Measurements from ENCODE around the gene CCNYL1. TPM values are rescaled to one million over a fixed set of nuclear protein-coding genes. Genes with fewer than 3 reads are reported as not detected.
"Not testable (repeated sequence)": the region's sequence is repeated elsewhere in the genome, so short reads cannot be mapped to it uniquely, and the experiment has no call there.

Gene CCNYL1
- total RNA-seq, 1 experiment from 2014 or later, result 40.7 TPM

DNA sequence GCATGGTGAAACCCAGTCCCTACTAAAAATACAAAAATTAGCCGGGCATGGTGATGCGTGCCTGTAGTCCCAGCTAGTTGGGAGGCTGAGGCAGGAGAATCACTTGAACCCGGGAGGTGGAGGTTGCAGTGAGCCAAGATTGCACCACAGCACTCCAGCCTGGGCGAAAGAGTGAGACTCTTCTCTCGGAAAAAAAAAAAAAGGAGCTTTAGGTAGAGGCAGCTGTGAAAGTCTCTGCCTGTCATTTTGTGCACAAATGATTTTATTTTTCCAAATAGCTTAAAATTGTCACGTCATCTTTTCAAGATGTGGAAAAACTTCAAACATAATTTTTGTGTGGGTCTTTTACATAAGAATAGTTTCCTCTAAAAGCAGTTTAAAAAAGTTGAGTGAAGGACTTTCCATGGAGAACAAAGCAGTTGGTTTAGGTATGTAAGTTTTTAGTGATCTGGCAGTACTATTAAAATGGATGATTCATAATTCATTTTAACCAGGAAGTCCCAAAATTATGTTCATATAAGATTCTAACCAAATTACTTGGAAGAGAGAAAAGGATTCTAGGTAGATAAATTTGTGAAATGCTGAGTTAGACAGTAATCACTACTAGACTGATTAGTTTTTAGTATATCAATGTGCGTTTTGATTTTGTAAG, 11.5 kb downstream of the CCNYL1 start:
- peaks cover 34% of the 10 kb centered on the region for H3K4me1 ChIP-seq
- CTCF ChIA-PET, result no interaction called here
- no peak overlapping the region for H3K4me3 Mint-ChIP-seq (ENCODE audit: unreplicated experiment)
- no peaks in the 10 kb centered on the region for H3K27me3 Mint-ChIP-seq (ENCODE audit: insufficient read depth, unreplicated experiment)
- H3K4me1 Mint-ChIP-seq (ENCODE audit: low read depth, unreplicated experiment), result peaks cover 28% of the 10 kb centered on the region
- no peak for DNase-seq
- TF ChIP-seq CTCF (IDR thresholded peaks at IDR 0.05; ENCODE audit: insufficient read depth in 1 of 2, low read depth in 1 of 2, low read length in 1 of 2, severe bottlenecking in 1 of 2, unreplicated experiment in 1 of 2), result no peak
- POLR2A ChIA-PET, result interaction anchor here (1.1 kb wide), 1 partner anchor 11 kb away, joined by 7 read pairs; the partner anchor contains the start of gene CCNYL1
- H3K27me3 ChIP-seq (replicated peaks; ENCODE audit: control insufficient read depth, insufficient read depth, low read length), result no peaks in the 10 kb centered on the region
- H3K27ac Mint-ChIP-seq (ENCODE audit: unreplicated experiment), result no peak overlapping the region
- H3K9me3 ChIP-seq, result no peaks in the 10 kb centered on the region
- no peaks in the 10 kb centered on the region for H3K9me3 Mint-ChIP-seq (ENCODE audit: unreplicated experiment)
- no TSS peak for BruUV-seq (replicated peaks)
- intact Hi-C loops (cut with micrococcal nuclease; ENCODE audit: unreplicated experiment), result no loop called here
- no peak overlapping the region for H3K4me3 ChIP-seq (ENCODE audit: low read depth, low read length)
- H3K36me3 Mint-ChIP-seq (ENCODE audit: insufficient read depth, unreplicated experiment), result peaks cover 15% of the 10 kb centered on the region
- no peaks in the 10 kb centered on the region for H3K36me3 ChIP-seq (ENCODE audit: control insufficient read depth, insufficient read depth, low read length)

GRCh38 chr2:207723425-207723787, 12.0 kb downstream of the CCNYL1 start:
- Mint-ChIP-seq H3K36me3 (ENCODE audit: insufficient read depth, unreplicated experiment) (peaks cover 14% of the 10 kb centered on the region), H3K4me1 (ENCODE audit: low read depth, unreplicated experiment) (peaks cover 28% of the 10 kb centered on the region)
- H3K4me3 ChIP-seq (ENCODE audit: low read depth, low read length); intact Hi-C loops (cut with micrococcal nuclease; ENCODE audit: unreplicated experiment); BruUV-seq (replicated peaks); H3K36me3 ChIP-seq (ENCODE audit: control insufficient read depth, insufficient read depth, low read length); H3K9me3 Mint-ChIP-seq (ENCODE audit: unreplicated experiment); DNase-seq; H3K9me3 ChIP-seq; CTCF ChIA-PET; H3K4me3 Mint-ChIP-seq (ENCODE audit: unreplicated experiment); H3K27ac Mint-ChIP-seq (ENCODE audit: unreplicated experiment); H3K27me3 ChIP-seq (replicated peaks; ENCODE audit: control insufficient read depth, insufficient read depth, low read length); H3K27me3 Mint-ChIP-seq (ENCODE audit: insufficient read depth, unreplicated experiment): not testable (repeated sequence)
- peaks cover 34% of the 10 kb centered on the region for H3K4me1 ChIP-seq
- POLR2A ChIA-PET, result interaction anchor here (1.1 kb wide), 1 partner anchor 12 kb away, joined by 7 read pairs; the partner anchor contains the start of gene CCNYL1

GRCh38 chr2:207724113-207724512, 12.7 kb downstream of the CCNYL1 start:
- Mint-ChIP-seq H3K9me3 (ENCODE audit: unreplicated experiment) (no peaks in the 10 kb centered on the region), H3K27ac (ENCODE audit: unreplicated experiment) (no peak overlapping the region), H3K4me3 (ENCODE audit: unreplicated experiment) (no peak overlapping the region), H3K27me3 (ENCODE audit: insufficient read depth, unreplicated experiment) (no peaks in the 10 kb centered on the region), H3K4me1 (ENCODE audit: low read depth, unreplicated experiment) (peaks cover 29% of the 10 kb centered on the region), H3K36me3 (ENCODE audit: insufficient read depth, unreplicated experiment) (peaks cover 16% of the 10 kb centered on the region)
- Histone ChIP-seq H3K36me3 (ENCODE audit: control insufficient read depth, insufficient read depth, low read length) (no peaks in the 10 kb centered on the region), H3K4me1 (peaks cover 34% of the 10 kb centered on the region), H3K9me3 (no peaks in the 10 kb centered on the region), H3K4me3 (ENCODE audit: low read depth, low read length) (no peak overlapping the region), H3K27me3 (replicated peaks; ENCODE audit: control insufficient read depth, insufficient read depth, low read length) (no peaks in the 10 kb centered on the region)
- ChIA-PET CTCF (interaction anchor here (1.1 kb wide), 1 partner anchor 99 kb away, joined by 3 read pairs; the partner anchor contains the start of gene METTL21A), POLR2A (interaction anchor here (1.0 kb wide), 1 partner anchor 13 kb away, joined by 3 read pairs; the partner anchor contains the start of gene CCNYL1)
- no TSS peak for BruUV-seq (replicated peaks)
- intact Hi-C loops (cut with micrococcal nuclease; ENCODE audit: unreplicated experiment), result no loop called here
- no peak for TF ChIP-seq CTCF (IDR thresholded peaks at IDR 0.05; ENCODE audit: insufficient read depth in 1 of 2, low read depth in 1 of 2, low read length in 1 of 2, severe bottlenecking in 1 of 2, unreplicated experiment in 1 of 2)
- DNase-seq, result no peak

All from Caco-2 (cell line).